HepG2 (cell line): ENCODE measurements around the gene SLC22A23. TPM values are rescaled to one million over a fixed set of nuclear protein-coding genes. Genes with fewer than 3 reads are reported as not detected.

ENCODE experiments used
- ATAC-seq: fragments of 200-7000 bp; cut with Tn5 transposase; 3 replicates; pipeline ENCODE4 v1.9.1; 2020; ENCODE audit warnings: mild to moderate bottlenecking, moderate library complexity
- BruUV-seq: library from RNA; stranded (reverse); fragments of 400-500 nt; replicated peaks from 2 replicates; lab custom pipeline; 2021; lab: Mats Ljungman, UMichigan
- CTCF ChIA-PET: fragments of 300-600 bp; formaldehyde crosslinking; extraction: SDS; loops from one replicate; lab custom pipeline; 2021; ENCODE audit warnings: low total read pairs, inconsistent platforms, low intra/inter-chr PET ratio; lab: Yijun Ruan, JAX
- POLR2A ChIA-PET: fragments of 350-600 bp; sonication (Branson Sonifier 250); formaldehyde crosslinking; loops from one replicate; lab custom pipeline; 2020; ENCODE audit warnings: antibody characterized with exemption, inconsistent platforms; lab: Yijun Ruan, JAX
- DNase-seq: peaks from one replicate; pipeline ENCODE4 v3.0.0-alpha.2; 2015; ENCODE audit warnings: low spot score
- FAIRE-seq: peaks from 3 replicates; lab custom pipeline; 2011; peaks lifted over from hg19 to GRCh38; lab: Jason Lieb, UNC
- H2AFZ ChIP-seq: one replicate; pipeline ENCODE4 v1.6.1; 2011; ENCODE audit warnings: low read length, inconsistent platforms
- H3K27ac ChIP-seq: fragments of 300-600 bp; 3 replicates; pipeline ENCODE4 v1.8.0; 2011; ENCODE audit warnings: mixed run types, mild to moderate bottlenecking, mixed read lengths, low read length, inconsistent platforms; ENCODE audit not compliant: insufficient read depth; ENCODE audit errors: extremely low read length
- H3K27me3 ChIP-seq, 2 experiments: fragments of 200-600 bp in 1 of 2; 2 replicates in 1 of 2; 3 replicates in 1 of 2; pipeline versions ENCODE4 v1.6.0 to v1.8.0; 2011; ENCODE audit warnings: low read length in 2 of 2, mild to moderate bottlenecking in 2 of 2, moderate library complexity in 2 of 2, inconsistent platforms in 1 of 2; ENCODE audit not compliant: insufficient read depth in 2 of 2, control insufficient read depth in 1 of 2
- H3K36me3 ChIP-seq, 2 experiments: fragments of 200-600 bp in 1 of 2; replicated peaks in 1 of 2; 2 replicates in 1 of 2; 3 replicates in 1 of 2; pipeline versions ENCODE4 v1.5.1 to v1.8.0; 2011; ENCODE audit warnings: low read length in 2 of 2, inconsistent platforms in 1 of 2; ENCODE audit not compliant: insufficient read depth in 2 of 2, control insufficient read depth in 1 of 2
- H3K4me1 ChIP-seq: 2 replicates; pipeline ENCODE4 v1.5.1; 2012; ENCODE audit warnings: low read length, inconsistent platforms; ENCODE audit not compliant: insufficient read depth
- H3K4me2 ChIP-seq: 2 replicates; pipeline ENCODE4 v1.6.0; 2011; ENCODE audit warnings: low read depth, low read length, inconsistent platforms
- H3K4me3 ChIP-seq, 3 experiments: fragments of 200-600 bp in 1 of 3; sonication (generic), shearing (Covaris generic) in 1 of 3; replicated peaks in 1 of 3; 2 replicates each; pipeline ENCODE4 v1.5.1; 2011 to 2016; ENCODE audit warnings: low read length in 3 of 3, inconsistent platforms in 2 of 3, low read depth in 2 of 3, mild to moderate bottlenecking in 2 of 3, control low read depth in 1 of 3, mixed read lengths in 1 of 3; ENCODE audit not compliant: insufficient read depth in 1 of 3
- H3K79me2 ChIP-seq: one replicate; pipeline ENCODE4 v1.6.1; 2011; ENCODE audit warnings: low read length, inconsistent platforms; ENCODE audit not compliant: insufficient read depth
- H3K9ac ChIP-seq: 2 replicates; pipeline ENCODE4 v1.6.0; 2011; ENCODE audit warnings: mild to moderate bottlenecking, low read depth, low read length, inconsistent platforms; ENCODE audit not compliant: insufficient read depth
- H3K9me3 ChIP-seq: 2 replicates; pipeline ENCODE4 v1.5.1; 2012; ENCODE audit warnings: mild to moderate bottlenecking, low read length
- H4K20me1 ChIP-seq: 2 replicates; pipeline ENCODE4 v1.6.0; 2011; ENCODE audit warnings: inconsistent platforms, mild to moderate bottlenecking, low read length, moderate library complexity; ENCODE audit not compliant: insufficient read depth
- BHLHE40 ChIP-seq: IDR thresholded peaks from 2 replicates; pipeline ENCODE4 v1.6.1; 2011; ENCODE audit warnings: low read length, improper control_type of control experiment
- E2F2 ChIP-seq: sonication (generic); formaldehyde crosslinking; IDR thresholded peaks from 2 replicates; pipeline ENCODE4 v1.4.0; 2020; ENCODE audit warnings: missing genetic modification reagents, borderline replicate concordance
- HES4 ChIP-seq: sonication (generic); formaldehyde crosslinking; IDR thresholded peaks from 2 replicates; pipeline ENCODE4 v1.9.0; 2021; ENCODE audit warnings: mild to moderate bottlenecking, missing genetic modification reagents, borderline replicate concordance
- ISX ChIP-seq: sonication (generic); formaldehyde crosslinking; conservative IDR thresholded peaks from 2 replicates; pipeline ENCODE4 v1.5.0; 2020; ENCODE audit warnings: missing genetic modification reagents
- MBNL3 ChIP-seq: fragments of 250-450 bp; sonication (Bioruptor Pico); conservative IDR thresholded peaks from 2 replicates; pipeline ENCODE4 v1.8.0; 2022; ENCODE audit warnings: mild to moderate bottlenecking, inconsistent platforms
- MIER2 ChIP-seq: IDR thresholded peaks from 2 replicates; pipeline ENCODE4 v1.6.1; 2016; ENCODE audit warnings: missing biosample characterization, missing genetic modification reagents
- NAIF1 ChIP-seq: sonication (generic); formaldehyde crosslinking; IDR thresholded peaks from 2 replicates; pipeline ENCODE4 v1.5.0; 2020; ENCODE audit warnings: mild to moderate bottlenecking, missing genetic modification reagents, borderline replicate concordance
- SOX6 ChIP-seq, 2 experiments: fragments of 450-650 bp in 1 of 2; sonication (generic) in 1 of 2; formaldehyde crosslinking in 1 of 2; IDR thresholded peaks; 2 replicates each; pipeline versions ENCODE4 v1.4.0 to v1.6.1; 2017 to 2020; ENCODE audit warnings: antibody characterized with exemption in 1 of 2, mild to moderate bottlenecking in 1 of 2, missing genetic modification reagents in 1 of 2
- ZNF142 ChIP-seq: sonication (generic); formaldehyde crosslinking; IDR thresholded peaks from 2 replicates; pipeline ENCODE4 v1.4.0; 2020; ENCODE audit warnings: missing genetic modification reagents
- WGBS: methylation state at CpG from one replicate; pipeline ENCODE4 v1.1.6; 2017; ENCODE audit warnings: low lambda C conversion rate; 5-methylcytosine and 5-hydroxymethylcytosine counted together
- in situ Hi-C: cut with HindIII; loops from 2 replicates; pipeline ENCODE4 v1.10.0; 2017; ENCODE audit warnings: low pct_unique_long_range_greater_than_20kb; ENCODE audit not compliant: extremely low pct_ligation_motif_present
- intact Hi-C: fragments of 100-400 bp; cut with micrococcal nuclease; formaldehyde crosslinking; loops from one replicate; pipeline ENCODE4 v1.10.0; 2022; ENCODE audit not compliant: unreplicated experiment
- polyA plus RNA-seq, 8 experiments: library from polyadenylated mRNA; depleted of rRNA in 3 of 8; stranded (reverse) in 7 of 8; unstranded in 1 of 8; fragments of >200 nt; fragmentation: Illumina TruSeq in 4 of 8; extraction: Trizol in 4 of 8; gene quantifications; 2 replicates each; pipeline versions ENCODE4 v1.2.1 to v1.2.3, GENCODE V29; 2011 to 2016; ENCODE audit warnings: low read depth in 4 of 8, missing spikeins in 1 of 8, mixed read lengths in 1 of 8; ENCODE audit not compliant: insufficient read depth in 1 of 8
- total RNA-seq, 5 experiments: library from RNA; depleted of rRNA; stranded (reverse); fragments of >200 nt; fragmentation: Illumina TruSeq; extraction: Trizol; gene quantifications; 2 replicates each; pipeline ENCODE4 v1.2.3, GENCODE V29; 2016; ENCODE audit warnings: low read depth in 1 of 5
- TF ChIP-seq, protein P1 (sequence below): sonication (generic); formaldehyde crosslinking; IDR thresholded peaks from 2 replicates; pipeline ENCODE4 v1.9.0; 2021; ENCODE audit warnings: mild to moderate bottlenecking, missing genetic modification reagents

The SLC22A23 gene
- total and polyA plus RNA-seq, 2 of the 13 experiments (the other 11 are each of a cell fraction or from before 2014, with no cell fraction given), result 11.8 to 17.5 TPM

DNA sequence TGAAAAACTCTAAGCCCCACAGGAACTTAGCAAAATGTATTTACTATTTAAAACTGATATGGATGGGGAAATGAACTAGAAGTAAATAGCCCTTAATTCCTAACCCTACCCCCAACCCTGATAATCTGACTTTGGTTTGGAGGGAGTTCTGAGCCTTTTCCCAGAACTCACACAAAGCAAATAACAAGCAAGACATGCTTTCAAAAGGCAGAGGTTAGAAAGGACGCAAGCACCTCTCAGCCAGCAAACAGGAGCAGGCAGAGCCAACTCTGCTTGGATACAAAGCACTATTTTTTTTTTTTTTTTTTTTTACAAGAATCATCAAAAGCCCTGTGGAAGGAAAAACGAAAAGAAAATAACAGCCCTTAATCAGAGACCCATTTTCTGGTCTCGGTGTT, 58.7 kb downstream of the SLC22A23 start:
- WGBS, result 58% methylated on average over 3 of the region's 3 CpGs
- peaks cover 7 to 32% of the 10 kb centered on the region in 2 experiments for H3K36me3 ChIP-seq
- peak overlapping the region; percentile 41 for H3K27ac ChIP-seq
- H3K27me3 ChIP-seq, result no peaks in the 10 kb centered on the region
- DNase-seq, result no peak
- CTCF ChIA-PET, result no interaction called here
- H3K9ac ChIP-seq, result no peak overlapping the region
- no peak overlapping the region for H3K4me2 ChIP-seq
- no peak overlapping the region for H3K4me3 ChIP-seq
- no peak overlapping the region for H2AFZ ChIP-seq
- BruUV-seq, result no TSS peak
- no peaks in the 10 kb centered on the region for H4K20me1 ChIP-seq
- peaks cover 89% of the 10 kb centered on the region for H3K4me1 ChIP-seq
- H3K79me2 ChIP-seq, result peaks cover 73% of the 10 kb centered on the region
- H3K9me3 ChIP-seq, result no peaks in the 10 kb centered on the region
- ATAC-seq, result no peak
- POLR2A ChIA-PET, result interaction anchor here (1.7 kb wide), 1 partner anchor 12 kb away, joined by 7 read pairs; no protein-coding TSS in a partner anchor
- in situ Hi-C loops (no loop called here), intact Hi-C loops (no loop called here)
- no peak for FAIRE-seq
- TF ChIP-seq, protein P1, sequence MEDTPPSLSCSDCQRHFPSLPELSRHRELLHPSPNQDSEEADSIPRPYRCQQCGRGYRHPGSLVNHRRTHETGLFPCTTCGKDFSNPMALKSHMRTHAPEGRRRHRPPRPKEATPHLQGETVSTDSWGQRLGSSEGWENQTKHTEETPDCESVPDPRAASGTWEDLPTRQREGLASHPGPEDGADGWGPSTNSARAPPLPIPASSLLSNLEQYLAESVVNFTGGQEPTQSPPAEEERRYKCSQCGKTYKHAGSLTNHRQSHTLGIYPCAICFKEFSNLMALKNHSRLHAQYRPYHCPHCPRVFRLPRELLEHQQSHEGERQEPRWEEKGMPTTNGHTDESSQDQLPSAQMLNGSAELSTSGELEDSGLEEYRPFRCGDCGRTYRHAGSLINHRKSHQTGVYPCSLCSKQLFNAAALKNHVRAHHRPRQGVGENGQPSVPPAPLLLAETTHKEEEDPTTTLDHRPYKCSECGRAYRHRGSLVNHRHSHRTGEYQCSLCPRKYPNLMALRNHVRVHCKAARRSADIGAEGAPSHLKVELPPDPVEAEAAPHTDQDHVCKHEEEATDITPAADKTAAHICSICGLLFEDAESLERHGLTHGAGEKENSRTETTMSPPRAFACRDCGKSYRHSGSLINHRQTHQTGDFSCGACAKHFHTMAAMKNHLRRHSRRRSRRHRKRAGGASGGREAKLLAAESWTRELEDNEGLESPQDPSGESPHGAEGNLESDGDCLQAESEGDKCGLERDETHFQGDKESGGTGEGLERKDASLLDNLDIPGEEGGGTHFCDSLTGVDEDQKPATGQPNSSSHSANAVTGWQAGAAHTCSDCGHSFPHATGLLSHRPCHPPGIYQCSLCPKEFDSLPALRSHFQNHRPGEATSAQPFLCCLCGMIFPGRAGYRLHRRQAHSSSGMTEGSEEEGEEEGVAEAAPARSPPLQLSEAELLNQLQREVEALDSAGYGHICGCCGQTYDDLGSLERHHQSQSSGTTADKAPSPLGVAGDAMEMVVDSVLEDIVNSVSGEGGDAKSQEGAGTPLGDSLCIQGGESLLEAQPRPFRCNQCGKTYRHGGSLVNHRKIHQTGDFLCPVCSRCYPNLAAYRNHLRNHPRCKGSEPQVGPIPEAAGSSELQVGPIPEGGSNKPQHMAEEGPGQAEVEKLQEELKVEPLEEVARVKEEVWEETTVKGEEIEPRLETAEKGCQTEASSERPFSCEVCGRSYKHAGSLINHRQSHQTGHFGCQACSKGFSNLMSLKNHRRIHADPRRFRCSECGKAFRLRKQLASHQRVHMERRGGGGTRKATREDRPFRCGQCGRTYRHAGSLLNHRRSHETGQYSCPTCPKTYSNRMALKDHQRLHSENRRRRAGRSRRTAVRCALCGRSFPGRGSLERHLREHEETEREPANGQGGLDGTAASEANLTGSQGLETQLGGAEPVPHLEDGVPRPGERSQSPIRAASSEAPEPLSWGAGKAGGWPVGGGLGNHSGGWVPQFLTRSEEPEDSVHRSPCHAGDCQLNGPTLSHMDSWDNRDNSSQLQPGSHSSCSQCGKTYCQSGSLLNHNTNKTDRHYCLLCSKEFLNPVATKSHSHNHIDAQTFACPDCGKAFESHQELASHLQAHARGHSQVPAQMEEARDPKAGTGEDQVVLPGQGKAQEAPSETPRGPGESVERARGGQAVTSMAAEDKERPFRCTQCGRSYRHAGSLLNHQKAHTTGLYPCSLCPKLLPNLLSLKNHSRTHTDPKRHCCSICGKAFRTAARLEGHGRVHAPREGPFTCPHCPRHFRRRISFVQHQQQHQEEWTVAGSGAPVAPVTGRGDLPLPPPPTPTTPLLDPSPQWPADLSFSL (CRISPR knock-in tag), result no peak
- TF ChIP-seq MBNL3 (CRISPR knock-in tag) (no peak), HES4 (CRISPR knock-in tag) (no peak), SOX6 (IDR thresholded peaks at IDR 0.05) (no peak), SOX6 (CRISPR knock-in tag; IDR thresholded peaks at IDR 0.05) (no peak), NAIF1 (CRISPR knock-in tag) (0 out of 2 replicates have a peak, but pooled peaks have one; percentile 28), BHLHE40 (no peak), E2F2 (CRISPR knock-in tag) (no peak), ISX (CRISPR knock-in tag) (no peak), ZNF142 (CRISPR knock-in tag) (no peak), MIER2 (no peak)
